Measurements from ENCODE around the gene FASTK. TPM values are rescaled to one million over a fixed set of nuclear protein-coding genes. Genes with fewer than 3 reads are reported as not detected.

Gene FASTK
- total and polyA plus RNA-seq, 2 of the 4 experiments (the other 2 are of a cell fraction) = 53.8 to 115 TPM

GRCh38 chr7:151060416-151061212 is 20.0 kb downstream of the FASTK start:
- DNase-seq (no peak), ATAC-seq (ENCODE audit: low read depth) (no peak)
- no TSS peak for BruUV-seq (replicated peaks)
- Histone ChIP-seq H4K20me1 (ENCODE audit: insufficient read depth, low read length) (peaks cover 32% of the 10 kb centered on the region), H3K56ac (ENCODE audit: extremely low read depth, insufficient read depth, low read length) (peak overlapping the region; percentile 87), H3K27me3 (ENCODE audit: control insufficient read depth, insufficient read depth, low read length) (no peaks in the 10 kb centered on the region), H3K36me3 (ENCODE audit: control insufficient read depth, insufficient read depth, low read length) (peaks cover 13% of the 10 kb centered on the region), H2AK9ac (replicated peaks; ENCODE audit: low read depth, low read length, poor library complexity) (peak overlapping the region; percentile 100), H3K18ac (ENCODE audit: low read depth, low read length) (peak overlapping the region; percentile 22; the same call in 1 of the 2 replicates), H3K23ac (ENCODE audit: low read depth, low read length) (peak overlapping the region; percentile 87), H2AFZ (replicated peaks; ENCODE audit: low read length, poor library complexity) (peak overlapping the region; percentile 95), H3K79me1 (ENCODE audit: low read depth in 1 of 2, low read length in 2 of 2) (peaks cover 28 to 73% of the 10 kb centered on the region in 2 experiments), H3K27ac (ENCODE audit: insufficient read depth, low read length) (peak overlapping the region; percentile 97), H2BK15ac (ENCODE audit: low read depth, low read length) (0 out of 3 replicates have a peak overlapping the region, but pooled peaks have one; percentile 15), H3K4ac (ENCODE audit: low read depth, low read length) (peak overlapping the region; percentile 89), H4K8ac (ENCODE audit: low read depth in 2 of 2, low read length in 2 of 2) (peak overlapping the region; percentile 35 to 56; a peak in 3 of 4 replicates), H3K4me1 (ENCODE audit: control insufficient read depth, insufficient read depth, low read length) (peaks cover 43% of the 10 kb centered on the region), H3K9me1 (ENCODE audit: insufficient read depth, low read length) (peaks cover 12% of the 10 kb centered on the region; the same call in 1 of the 2 replicates), H4K5ac (ENCODE audit: low read depth, low read length) (peak overlapping the region; percentile 26; the same call in 1 of the 2 replicates), H3K14ac (replicated peaks; ENCODE audit: low read depth, low read length) (peak overlapping the region; percentile 81), H3K9me3 (ENCODE audit: control insufficient read depth, insufficient read depth, low read length) (no peaks in the 10 kb centered on the region), H2BK120ac (ENCODE audit: low read depth, low read length) (peak overlapping the region; percentile 48), H4K91ac (ENCODE audit: insufficient read depth, low read depth, low read length) (peak overlapping the region; percentile 56), H2BK5ac (ENCODE audit: low read depth, low read length, poor library complexity, severe bottlenecking) (peak overlapping the region; percentile 95), H3K4me3 (ENCODE audit: insufficient read depth, low read depth, low read length) (peak overlapping the region; percentile 94), H3K4me2 (ENCODE audit: low read depth, low read length) (peak overlapping the region; percentile 99), H3K9ac (ENCODE audit: low read depth, low read length) (peak overlapping the region; percentile 84), H2BK20ac (ENCODE audit: low read depth, low read length) (no peak overlapping the region), H2AK5ac (ENCODE audit: low read depth, low read length) (peak overlapping the region; percentile 96)
- no peak; the same call in 1 of the 2 replicates for TF ChIP-seq MXI1 (IDR thresholded peaks at IDR 0.05; ENCODE audit: borderline replicate concordance, low read depth, low read length)
- TF ChIP-seq ELK1 (IDR thresholded peaks at IDR 0.05; ENCODE audit: borderline replicate concordance, low read depth, low read length) = no peak
- no peak for TF ChIP-seq FOS (IDR thresholded peaks at IDR 0.05; ENCODE audit: low read depth, low read length)
- no peak for TF ChIP-seq RCOR1 (IDR thresholded peaks at IDR 0.05; ENCODE audit: insufficient replicate concordance, low read length)
- TF ChIP-seq RAD21 (IDR thresholded peaks at IDR 0.05; ENCODE audit: low read length) = no peak
- peak; percentile 17; the same call in 1 of the 2 replicates for TF ChIP-seq CTCF (conservative IDR thresholded peaks at IDR 0.05; ENCODE audit: low read depth, low read length)
- peak; percentile 14; the same call in 1 of the 2 replicates for TF ChIP-seq MAZ (IDR thresholded peaks at IDR 0.05; ENCODE audit: borderline replicate concordance, low read depth, low read length)
- TF ChIP-seq POLR2A (IDR thresholded peaks at IDR 0.05; ENCODE audit: low read depth, low read length) = 0 out of 2 replicates have a peak, but pooled peaks have one; percentile 12
- in situ Hi-C loops (cut with MboI; ENCODE audit: low sequenced_read_pairs) = no loop called here
- ChIA-PET CTCF (no interaction called here), POLR2A (ENCODE audit: unreplicated experiment) (interaction anchor here (0.6 kb wide), 1 partner anchor 17 kb away, joined by 5 read pairs; no protein-coding TSS in a partner anchor)
- intact Hi-C loops (cut with micrococcal nuclease) = loop anchor here (1.0 kb wide), 1 partner anchor 51 kb away; no protein-coding TSS in a partner anchor
- whole genome bisulfite sequencing, 2 experiments (ENCODE audit: extremely low coverage in 2 of 2, insufficient read length in 1 of 2) = 12% methylated on average over 7 of the region's 21 CpGs; no CpG with 5 or more reads in 1 of the 2 experiments
- dilution Hi-C loops (cut with HindIII; ENCODE audit: low sequenced_read_pairs, unreplicated experiment) = no loop called here
